HG02798 (cell line): ENCODE results near the gene CLMN.

Experiments used
- ATAC-seq: cut with Tn5 transposase; IDR thresholded peaks from one replicate; pipeline ENCODE4 v1.9.1; 2021; ENCODE audit warnings: mild to moderate bottlenecking; ENCODE audit not compliant: unreplicated experiment, poor library complexity

Gene CLMN

DNA sequence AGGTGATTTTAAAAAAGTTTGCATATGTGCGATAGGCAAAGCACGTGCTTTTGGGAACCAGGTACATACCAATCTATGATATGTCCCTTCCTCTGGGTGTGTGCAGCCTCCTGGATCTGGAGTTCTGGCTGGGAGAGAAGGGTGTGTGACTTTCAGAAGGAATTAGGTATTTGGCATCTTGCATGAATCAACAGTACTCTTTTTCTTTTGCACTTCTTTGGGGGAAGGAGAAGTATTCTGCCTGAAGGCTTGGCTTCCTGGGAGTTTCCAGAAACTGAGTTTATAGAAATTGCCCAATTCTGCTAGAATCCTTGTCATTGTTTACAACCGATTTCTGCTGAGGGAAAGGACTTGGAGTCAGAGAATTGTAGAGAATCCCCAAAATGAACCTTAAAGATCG lies 2.9 kb upstream of the CLMN start:
- ATAC-seq = no peak

DNA sequence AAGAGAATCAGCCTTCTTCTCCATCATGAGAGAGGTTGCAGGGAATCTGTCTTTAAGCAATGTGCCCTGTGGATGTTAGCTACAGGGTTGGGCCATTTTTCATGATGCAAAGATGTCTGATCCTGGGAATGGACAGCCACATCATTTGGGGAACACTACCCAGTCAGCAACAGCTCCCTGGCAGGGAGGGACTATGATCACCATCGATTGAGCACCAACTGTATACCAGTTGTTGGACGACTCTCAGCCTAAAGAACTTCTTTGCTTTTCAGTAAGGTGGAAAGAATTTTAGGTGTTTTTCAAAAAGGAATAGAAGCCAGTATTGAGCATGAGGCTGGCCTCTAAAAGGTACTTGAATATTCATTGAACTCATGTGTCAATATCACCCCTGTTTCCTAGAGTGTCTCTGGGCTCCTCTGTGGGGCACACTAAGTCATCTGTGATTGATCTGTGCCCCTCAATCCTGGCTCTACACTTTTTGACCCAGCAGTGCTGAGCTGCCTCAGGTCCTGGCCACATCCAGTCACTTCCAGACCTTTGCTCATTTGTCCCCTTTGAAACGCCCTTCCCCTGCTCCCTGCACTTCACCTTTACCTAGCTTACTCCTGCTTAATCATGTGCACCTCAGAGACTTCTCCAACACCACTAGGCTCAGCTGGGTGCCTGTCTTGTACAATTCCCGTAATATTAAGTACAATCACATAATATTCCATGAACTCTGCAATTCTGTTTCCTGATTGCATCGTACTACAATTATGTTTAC lies 2.2 kb upstream of the CLMN start:
- no peak for ATAC-seq

DNA sequence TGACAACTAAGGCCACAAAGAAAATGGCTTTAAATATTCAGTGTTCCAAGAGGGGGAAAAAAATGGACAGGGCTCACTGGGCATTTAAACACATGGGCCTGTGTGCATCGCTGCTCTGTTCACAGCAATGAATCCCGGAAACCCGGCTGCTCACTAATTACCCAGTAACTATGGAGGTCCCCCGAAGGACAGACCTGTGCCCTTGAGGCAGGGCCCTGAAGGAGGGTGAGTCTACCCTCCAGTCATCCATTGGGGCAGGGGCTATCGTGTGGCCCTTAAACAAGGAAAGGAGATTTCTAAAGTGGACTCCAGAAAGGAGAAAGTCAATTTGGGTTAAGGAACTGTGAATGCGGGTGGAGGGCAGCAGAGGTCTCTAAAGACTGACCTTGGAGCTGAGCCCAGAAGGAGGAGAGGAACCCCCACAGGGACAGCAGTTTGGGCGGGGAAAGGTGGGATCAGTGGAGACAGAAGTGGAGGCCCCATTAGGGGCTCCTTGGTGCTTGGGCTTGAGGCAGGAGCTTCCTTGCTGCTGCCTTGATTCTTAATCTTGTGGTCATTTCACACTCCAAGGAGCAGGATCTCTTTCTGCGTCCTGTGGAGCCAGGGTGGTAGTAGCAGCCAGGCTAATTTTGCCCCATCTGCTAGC lies 1.4 kb upstream of the CLMN start:
- ATAC-seq = no peak

DNA sequence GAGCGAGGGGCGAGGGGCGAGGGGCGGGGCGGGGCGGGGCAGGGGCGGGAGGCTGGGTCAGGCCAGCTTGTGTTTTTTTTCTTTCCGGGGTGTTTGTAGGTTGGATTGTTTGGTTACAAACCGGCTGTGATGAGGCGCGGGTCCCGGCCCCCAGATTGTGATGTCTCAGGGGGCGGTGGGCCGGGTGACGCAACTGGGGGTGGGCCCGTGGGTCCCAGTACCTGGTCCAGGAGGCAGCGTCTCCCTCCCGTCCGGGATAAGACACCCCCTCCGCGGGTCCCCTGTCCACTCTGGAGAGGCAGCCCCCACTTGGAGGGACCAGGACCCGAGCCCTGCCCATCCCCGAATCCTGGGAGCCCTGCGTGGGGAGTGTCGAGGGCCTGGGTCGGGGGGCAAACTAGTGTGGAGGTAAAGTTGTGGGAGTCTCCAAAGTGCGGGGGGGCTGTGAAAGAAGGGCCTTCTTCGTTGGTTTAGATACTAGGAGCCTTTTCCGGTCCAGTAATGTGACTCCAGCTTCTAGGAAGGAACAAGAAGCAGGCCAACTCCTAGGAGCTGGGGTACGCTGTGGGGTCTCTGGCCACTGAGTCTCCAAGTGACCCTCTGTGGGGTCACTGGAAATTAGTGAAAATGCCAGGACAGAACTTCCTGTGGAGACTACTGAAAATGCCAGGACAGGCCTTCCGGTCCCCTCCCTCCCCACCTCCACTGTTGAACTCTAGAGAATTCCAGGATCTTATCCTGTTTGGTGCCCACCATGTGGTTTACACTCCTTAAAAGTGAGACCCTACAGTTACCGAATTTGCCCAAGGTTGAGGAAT lies 579 bp upstream of the CLMN start:
- peak; percentile 5 for ATAC-seq

DNA sequence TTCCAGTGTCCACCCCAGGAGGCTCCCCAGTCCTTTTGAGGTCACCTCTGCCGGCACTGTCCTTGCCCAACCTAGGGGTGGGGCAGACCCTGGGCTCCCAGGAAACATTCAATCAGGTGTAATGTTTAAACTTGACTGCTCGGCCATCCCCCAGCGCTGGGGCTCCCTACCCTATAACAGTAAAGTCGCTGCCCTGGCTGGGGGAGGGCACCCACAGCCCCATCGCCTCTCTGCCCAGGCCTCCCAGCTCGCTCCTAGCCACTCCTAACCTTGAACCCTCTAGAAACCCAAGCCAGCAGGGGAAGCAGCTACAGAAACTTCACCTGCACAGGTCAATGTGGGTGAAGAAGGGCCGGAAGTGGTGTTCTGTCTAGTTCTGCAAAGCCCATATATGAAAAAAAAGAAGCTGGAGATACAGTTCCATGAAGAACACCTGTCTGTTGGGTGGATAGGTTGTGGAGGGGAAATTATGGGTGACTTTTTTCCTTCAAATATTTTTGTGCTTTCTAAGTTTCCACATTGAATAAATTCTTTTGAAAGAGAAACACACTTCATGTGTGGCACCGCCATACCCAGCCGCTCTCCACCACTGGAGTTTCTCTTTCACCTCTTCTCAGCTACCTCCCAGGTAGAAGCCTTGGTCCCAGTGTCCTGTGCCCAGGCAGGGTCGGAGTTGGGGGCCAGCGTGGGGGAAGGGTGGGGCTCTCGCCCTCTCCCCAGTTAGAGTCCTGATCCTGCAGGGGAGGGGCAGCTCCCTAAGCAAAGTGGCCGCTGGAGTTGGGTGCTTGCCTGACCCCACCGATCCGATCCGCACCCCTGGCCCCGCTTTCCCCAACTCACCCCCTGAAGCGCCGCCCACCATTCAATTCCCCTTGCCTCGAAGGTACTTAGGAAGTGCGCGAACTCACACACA lies 1.1 kb downstream of the CLMN start:
- no peak for ATAC-seq

DNA sequence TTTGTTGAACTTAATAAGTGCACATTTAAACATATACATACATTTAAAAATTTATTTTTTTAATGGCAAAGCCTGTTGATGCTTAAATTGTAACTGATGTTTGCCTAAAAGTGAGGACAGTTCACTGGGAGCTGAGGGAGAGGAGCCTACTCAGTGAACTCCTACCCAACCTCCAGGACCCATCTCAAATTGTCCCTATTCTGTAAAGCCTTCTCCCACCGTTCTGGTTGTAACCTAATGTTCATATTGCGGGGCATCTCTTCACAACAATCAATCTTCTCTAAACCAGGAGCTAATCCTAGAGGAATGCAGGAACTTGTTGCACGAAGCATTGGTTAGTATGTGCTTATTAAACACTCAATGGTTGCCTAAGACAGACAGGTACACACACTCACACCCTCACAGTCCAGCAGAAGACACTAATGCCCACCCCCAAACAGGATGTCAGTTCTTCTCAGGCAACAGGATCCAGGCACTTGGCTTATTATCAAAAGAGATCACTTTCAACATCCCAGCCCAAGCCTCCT lies 1.8 kb downstream of the CLMN start:
- ATAC-seq = no peak

DNA sequence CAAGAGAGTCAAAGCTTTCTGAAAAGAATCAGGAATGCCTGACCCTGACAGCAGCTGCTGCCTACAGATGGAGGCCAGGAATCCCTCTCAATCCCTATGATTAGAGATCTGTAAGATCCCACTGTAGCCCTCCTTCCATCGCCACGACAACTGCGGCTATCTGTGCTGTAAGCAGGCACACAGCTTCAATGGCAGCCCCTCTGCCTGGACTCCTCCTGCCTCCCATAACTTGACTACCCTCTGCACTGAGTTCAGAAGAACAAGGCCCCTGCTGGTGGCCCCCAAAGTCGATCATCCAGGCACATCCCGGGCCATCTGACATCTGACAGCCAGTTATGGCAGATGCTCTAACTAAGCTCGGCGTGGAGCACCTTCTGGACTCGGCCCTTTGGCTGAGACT lies 2.9 kb downstream of the CLMN start:
- no peak for ATAC-seq

DNA sequence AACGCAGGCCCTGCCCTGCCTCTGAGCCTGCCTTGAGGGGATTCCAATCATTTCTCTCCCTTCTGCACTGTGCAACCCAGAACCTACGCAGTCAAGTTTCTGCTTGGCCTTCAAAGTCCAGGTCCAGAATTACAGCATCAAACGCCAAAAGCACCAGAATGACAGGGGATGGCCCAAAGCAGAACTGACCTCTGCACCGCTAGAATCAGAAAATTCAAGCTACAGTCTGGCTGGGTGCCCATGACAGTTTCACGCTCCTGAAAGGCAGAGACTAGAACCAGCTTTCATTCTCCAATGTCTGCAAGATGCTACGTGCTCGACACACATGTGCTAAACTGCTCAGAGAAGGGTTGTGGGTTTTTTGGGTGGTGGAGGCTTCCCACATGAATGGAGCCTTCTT lies 4.1 kb downstream of the CLMN start:
- ATAC-seq = no peak

DNA sequence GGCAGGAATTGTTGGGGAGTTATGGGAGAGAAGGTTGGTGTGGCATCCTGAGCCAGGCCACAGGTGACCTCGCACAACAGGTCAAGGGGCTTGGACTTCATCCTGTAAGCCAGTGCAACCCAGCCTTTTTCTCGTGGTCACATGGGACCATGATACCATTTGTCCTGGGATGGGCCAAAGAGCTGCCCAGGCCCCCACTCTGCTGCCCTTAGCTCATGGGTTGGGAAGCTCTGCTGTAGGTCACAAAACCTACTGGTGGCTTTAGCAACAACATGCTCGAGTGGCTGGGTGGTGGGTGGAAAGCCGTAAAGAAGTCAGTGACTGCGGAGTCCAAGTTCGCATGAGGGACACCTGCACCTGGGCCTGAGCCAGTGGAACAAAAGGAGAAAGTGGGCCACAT lies 4.6 kb downstream of the CLMN start:
- no peak for ATAC-seq

DNA sequence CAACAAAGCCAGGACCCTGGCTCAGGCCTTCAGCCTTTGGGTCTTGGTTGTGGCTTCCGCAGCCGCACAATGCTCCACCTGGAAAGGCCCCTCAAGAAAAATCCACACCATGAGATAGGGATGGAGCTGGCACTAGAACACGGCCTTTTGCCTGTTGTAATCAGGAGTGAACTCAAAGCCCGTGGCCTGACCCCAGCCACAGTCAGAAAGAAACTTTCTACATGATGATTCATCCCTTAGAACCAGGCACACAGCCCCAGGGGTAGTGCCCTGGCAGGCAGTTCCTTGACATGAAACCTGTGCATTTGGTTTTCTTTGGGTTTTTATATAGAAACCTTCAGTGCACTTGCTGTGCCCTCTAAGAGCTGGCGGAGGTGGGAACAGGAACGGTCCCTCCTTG lies 5.1 kb downstream of the CLMN start:
- peak; percentile 71 for ATAC-seq

DNA sequence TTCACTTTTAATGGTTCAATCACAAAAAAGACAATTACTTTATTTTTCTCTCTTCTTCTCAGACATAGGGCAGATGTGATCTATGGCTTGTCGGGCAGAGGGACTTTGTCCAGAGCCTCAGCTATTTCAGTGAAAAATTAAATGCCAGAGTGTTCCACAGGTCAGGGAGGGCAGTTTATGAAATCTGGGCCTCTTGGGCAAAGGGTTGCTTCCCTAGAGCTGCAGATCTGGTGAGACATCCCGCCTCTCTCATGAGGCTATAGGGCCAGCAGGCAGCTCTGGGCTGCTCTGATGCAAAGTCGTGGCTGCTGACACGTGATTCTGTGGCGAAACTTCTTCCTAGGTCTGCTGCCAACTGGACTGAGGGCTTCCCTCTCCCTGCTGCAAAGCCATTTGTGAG lies 6.0 kb downstream of the CLMN start:
- no peak for ATAC-seq

DNA sequence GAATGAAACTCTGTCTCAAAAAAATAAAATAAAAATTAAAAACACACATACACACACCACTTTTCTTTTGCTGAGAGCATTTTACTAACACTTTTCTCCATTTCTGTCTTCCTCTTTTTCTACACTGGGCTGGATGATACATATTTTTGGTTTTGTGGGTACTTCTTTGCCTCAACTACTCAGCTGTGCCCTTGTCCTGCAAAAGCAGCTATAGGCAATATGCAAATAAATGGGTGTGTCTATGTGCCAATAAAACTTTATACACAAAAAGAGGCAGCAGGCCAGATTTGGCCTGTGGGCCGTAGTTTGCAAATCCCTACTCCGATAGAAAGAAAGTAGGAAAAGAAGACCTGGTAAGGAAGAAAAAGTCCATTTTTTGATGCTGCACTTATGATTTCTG lies 6.5 kb downstream of the CLMN start:
- no peak for ATAC-seq

DNA sequence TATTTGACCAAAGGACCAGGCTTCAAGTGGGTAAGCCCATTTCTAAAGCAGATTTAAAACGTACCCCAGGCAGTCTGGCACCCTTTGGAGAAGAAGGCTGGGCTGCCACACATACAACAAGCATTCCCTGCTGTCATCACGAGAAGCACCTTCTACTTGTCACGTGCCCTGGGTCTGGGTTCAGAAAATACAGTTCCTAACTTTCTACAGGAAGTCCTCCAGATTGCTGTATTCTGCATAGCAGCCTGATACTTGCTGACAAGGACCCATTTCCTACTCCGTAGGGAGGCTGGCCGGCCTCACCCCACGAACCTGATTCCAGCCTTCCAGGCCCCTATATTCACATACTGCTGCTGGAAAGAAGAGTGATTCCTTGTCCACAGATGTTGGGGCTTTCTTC lies 7.4 kb downstream of the CLMN start:
- ATAC-seq = no peak

DNA sequence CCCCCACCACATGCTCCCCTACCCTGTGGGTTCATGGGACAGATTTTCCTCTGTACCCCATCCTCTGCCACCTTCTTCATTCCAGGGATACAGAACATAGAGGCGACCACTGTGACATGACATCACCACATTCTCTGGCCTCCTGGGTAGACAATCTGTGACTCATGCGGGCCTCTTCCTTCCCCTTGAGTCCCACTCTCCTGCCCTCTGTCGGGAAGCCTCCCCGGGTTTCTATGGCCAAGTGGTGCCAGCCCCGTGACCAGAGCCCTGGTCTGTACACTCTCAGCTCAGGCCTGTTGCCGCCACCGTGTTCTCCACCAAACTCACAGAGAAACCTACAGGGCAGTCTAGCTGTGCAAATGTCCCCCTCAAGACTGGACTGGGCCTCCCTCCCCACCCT lies 8.0 kb downstream of the CLMN start:
- no peak for ATAC-seq

DNA sequence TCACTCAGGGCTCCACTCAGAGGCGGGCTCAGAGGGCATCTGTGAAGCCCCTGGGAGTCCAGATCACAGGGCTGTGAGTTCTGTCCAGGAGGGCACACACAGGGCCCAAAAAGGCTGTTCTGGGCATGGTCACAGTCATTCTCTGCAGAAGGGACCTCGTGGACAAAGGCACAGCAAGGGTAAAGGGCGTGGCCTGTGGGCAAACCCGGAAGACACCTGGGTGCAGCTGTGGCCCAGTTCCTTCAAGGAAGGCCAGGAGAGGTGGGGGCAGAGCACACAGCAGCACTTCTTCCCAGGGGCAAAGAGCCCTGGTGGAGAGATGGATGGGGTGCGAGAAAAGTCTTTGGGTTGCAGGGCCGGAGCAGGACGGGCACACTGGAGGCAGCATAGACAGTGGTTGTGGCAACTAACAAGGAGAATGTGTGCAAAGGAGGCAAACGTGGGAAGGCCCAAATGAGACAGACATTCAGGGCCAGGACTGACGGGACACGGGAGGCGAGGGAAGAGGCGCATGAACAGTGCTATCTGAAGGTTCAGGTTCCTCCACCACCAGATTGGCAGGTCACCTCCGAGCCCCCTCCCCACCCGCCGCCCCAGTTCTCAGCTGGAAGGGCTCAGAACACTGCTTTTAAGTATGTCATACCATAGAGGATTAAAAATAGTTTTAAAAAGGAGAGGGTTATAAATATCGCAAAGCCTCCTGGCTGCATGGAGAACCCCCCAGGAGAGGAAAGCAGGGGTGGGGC lies 8.9 kb downstream of the CLMN start:
- no peak for ATAC-seq

DNA sequence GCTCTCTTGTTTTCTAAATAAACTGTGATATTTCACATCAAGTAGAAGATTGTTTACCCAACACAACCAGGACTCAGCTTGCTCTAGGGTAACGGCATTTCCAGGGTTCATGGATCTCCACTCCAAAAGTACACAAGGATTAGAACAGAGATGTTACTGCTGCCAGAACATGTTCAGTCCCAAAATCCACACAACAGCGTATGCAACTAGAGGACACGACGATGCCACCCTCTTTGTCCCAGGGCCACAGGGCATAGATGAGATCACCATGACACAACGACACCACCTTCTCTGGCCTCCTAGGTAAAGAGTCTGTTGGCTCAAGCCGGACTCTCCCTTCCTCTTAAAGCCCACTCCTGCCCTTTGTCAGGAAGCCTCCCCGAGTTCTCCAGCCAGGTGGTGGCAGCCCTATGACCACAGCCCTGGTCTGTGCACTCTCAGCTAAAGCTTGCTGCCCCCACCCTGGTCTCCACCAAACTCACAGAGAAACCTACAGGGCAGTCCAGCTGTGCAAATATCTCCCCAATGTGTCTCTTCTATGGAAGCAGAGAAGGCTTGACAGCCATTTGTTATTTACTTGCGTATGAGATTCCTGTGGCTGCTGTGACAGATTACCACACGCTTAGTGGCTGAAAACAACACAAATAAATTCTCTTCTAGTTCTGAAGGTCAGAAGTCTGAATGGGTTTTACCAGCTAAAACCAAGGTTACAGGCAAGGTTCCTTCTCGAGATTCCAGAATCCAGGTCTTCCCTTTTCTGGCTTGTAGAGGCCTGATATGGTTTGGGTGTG lies 10.3 kb downstream of the CLMN start:
- ATAC-seq = no peak

DNA sequence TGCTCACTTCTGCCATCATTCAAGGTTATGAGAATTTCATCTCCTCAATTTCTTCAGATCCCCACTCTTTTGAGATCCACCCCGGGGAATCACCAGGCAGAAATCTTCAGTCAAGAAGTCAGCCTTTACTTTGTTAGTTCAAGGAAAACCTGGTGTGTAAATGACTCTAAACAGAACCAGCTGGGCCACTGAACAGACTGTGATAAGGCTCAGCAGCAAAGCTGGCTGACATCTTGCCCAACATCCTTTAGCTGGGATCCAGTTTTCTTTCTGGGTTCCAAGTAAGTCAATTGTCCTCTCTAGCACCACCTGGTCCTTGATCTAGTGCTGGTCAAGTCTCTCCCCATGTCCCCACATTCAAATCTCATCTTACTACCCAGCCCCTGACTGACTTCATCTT lies 11.6 kb downstream of the CLMN start:
- no peak for ATAC-seq

DNA sequence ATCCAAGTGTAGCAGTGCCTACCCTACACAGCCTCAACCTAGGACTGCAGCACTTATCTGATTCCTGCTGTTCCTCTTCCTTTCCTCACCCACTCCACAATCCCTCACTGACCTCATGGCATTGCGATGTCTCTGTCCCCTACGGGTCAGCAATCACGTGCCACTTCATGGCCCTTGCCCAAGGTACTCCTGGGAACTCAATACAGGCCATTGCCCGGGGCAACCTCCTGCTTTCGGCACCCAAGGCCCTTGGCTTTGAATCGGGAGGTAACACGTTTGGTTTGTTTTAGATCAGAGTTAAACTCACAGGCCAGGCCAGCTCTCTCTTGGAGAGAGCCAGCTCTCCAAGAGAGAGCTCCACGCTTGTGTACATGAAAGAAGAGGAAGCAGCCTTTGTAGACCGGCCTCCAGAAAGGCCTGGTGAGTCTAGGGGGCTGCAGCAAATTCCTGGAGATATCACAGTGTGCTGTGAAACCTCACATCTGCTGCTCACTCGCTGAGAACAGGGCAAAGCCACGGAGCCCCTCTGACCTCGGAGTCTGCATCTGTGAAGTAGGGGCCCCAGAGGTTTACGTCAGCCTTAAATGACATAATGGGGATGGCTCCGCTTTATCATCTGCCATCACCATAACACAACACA lies 12.2 kb downstream of the CLMN start:
- ATAC-seq = no peak
